Measurements from ENCODE around the gene BRSK2.

DNA sequence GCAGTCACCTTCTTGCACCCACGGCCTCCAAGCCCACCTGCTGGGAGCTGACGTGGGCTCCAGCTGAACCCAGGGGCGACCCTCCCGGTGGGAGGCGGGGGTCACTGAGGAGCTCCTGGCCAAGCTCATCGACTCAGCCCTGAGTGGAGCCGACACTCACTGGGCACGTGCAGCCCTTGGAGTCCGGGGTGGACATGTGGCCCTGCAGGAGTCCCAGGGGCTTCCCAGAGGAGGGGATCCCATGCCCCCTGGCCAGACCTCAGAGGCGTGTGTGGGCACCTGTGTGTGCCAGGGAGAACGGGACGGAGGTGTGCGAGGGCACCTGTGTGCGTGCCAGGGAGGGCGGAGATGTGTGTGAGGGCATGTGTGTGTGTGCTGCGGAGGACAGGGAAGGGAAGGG is 20.8 kb upstream of the BRSK2 start:
- TF ChIP-seq, protein P1, sequence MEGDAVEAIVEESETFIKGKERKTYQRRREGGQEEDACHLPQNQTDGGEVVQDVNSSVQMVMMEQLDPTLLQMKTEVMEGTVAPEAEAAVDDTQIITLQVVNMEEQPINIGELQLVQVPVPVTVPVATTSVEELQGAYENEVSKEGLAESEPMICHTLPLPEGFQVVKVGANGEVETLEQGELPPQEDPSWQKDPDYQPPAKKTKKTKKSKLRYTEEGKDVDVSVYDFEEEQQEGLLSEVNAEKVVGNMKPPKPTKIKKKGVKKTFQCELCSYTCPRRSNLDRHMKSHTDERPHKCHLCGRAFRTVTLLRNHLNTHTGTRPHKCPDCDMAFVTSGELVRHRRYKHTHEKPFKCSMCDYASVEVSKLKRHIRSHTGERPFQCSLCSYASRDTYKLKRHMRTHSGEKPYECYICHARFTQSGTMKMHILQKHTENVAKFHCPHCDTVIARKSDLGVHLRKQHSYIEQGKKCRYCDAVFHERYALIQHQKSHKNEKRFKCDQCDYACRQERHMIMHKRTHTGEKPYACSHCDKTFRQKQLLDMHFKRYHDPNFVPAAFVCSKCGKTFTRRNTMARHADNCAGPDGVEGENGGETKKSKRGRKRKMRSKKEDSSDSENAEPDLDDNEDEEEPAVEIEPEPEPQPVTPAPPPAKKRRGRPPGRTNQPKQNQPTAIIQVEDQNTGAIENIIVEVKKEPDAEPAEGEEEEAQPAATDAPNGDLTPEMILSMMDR (IDR thresholded peaks at IDR 0.05) = no peak
- TF ChIP-seq EP300 (IDR thresholded peaks at IDR 0.05; ENCODE audit: borderline replicate concordance in 1 of 2, low read depth in 1 of 2, low read length in 1 of 2) = no peak
- TF ChIP-seq FOXM1 (IDR thresholded peaks at IDR 0.05; ENCODE audit: low read depth) = no peak
- no peak for TF ChIP-seq GABPA (IDR thresholded peaks at IDR 0.05; ENCODE audit: low read depth)
- TF ChIP-seq JUND (IDR thresholded peaks at IDR 0.05) = no peak
- no peak for TF ChIP-seq POLR2AphosphoS5 (IDR thresholded peaks at IDR 0.05; ENCODE audit: low read depth, low read length)
- no peak for TF ChIP-seq SMC3 (IDR thresholded peaks at IDR 0.05; ENCODE audit: low read depth, low read length)
- TF ChIP-seq EZH2phosphoT487 (IDR thresholded peaks at IDR 0.05; ENCODE audit: borderline replicate concordance, low read depth) = no peak
- no peak for TF ChIP-seq MXI1 (IDR thresholded peaks at IDR 0.05; ENCODE audit: low read depth, low read length)
- TF ChIP-seq, protein P2, sequence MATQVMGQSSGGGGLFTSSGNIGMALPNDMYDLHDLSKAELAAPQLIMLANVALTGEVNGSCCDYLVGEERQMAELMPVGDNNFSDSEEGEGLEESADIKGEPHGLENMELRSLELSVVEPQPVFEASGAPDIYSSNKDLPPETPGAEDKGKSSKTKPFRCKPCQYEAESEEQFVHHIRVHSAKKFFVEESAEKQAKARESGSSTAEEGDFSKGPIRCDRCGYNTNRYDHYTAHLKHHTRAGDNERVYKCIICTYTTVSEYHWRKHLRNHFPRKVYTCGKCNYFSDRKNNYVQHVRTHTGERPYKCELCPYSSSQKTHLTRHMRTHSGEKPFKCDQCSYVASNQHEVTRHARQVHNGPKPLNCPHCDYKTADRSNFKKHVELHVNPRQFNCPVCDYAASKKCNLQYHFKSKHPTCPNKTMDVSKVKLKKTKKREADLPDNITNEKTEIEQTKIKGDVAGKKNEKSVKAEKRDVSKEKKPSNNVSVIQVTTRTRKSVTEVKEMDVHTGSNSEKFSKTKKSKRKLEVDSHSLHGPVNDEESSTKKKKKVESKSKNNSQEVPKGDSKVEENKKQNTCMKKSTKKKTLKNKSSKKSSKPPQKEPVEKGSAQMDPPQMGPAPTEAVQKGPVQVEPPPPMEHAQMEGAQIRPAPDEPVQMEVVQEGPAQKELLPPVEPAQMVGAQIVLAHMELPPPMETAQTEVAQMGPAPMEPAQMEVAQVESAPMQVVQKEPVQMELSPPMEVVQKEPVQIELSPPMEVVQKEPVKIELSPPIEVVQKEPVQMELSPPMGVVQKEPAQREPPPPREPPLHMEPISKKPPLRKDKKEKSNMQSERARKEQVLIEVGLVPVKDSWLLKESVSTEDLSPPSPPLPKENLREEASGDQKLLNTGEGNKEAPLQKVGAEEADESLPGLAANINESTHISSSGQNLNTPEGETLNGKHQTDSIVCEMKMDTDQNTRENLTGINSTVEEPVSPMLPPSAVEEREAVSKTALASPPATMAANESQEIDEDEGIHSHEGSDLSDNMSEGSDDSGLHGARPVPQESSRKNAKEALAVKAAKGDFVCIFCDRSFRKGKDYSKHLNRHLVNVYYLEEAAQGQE (IDR thresholded peaks at IDR 0.05; ENCODE audit: low read depth, low read length) = no peak
- TF ChIP-seq, protein P3, sequence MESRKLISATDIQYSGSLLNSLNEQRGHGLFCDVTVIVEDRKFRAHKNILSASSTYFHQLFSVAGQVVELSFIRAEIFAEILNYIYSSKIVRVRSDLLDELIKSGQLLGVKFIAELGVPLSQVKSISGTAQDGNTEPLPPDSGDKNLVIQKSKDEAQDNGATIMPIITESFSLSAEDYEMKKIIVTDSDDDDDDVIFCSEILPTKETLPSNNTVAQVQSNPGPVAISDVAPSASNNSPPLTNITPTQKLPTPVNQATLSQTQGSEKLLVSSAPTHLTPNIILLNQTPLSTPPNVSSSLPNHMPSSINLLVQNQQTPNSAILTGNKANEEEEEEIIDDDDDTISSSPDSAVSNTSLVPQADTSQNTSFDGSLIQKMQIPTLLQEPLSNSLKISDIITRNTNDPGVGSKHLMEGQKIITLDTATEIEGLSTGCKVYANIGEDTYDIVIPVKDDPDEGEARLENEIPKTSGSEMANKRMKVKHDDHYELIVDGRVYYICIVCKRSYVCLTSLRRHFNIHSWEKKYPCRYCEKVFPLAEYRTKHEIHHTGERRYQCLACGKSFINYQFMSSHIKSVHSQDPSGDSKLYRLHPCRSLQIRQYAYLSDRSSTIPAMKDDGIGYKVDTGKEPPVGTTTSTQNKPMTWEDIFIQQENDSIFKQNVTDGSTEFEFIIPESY (IDR thresholded peaks at IDR 0.05; ENCODE audit: borderline replicate concordance, low read depth) = no peak
- TF ChIP-seq RFX5 (IDR thresholded peaks at IDR 0.05; ENCODE audit: low read length) = no peak
- no peak for TF ChIP-seq YY1 (IDR thresholded peaks at IDR 0.05; ENCODE audit: low read depth)
